Vagina (tissue), 2 donors: ENCODE measurements around the gene MTHFD1. TPM values are rescaled to one million over a fixed set of nuclear protein-coding genes. Genes with fewer than 3 reads are reported as not detected.

Experiments
- DNase-seq, 2 donors: peaks; one replicate each; pipeline ENCODE4 v3.0.0-alpha.2; 2017; ENCODE audit errors: extremely low spot score in 2 of 2
- H3K27ac ChIP-seq: fragments of 200-600 bp; sonication (generic); one replicate; pipeline ENCODE4 v1.5.1; 2019
- H3K27me3 ChIP-seq: fragments of 200-600 bp; sonication (generic); one replicate; pipeline ENCODE4 v1.5.1; 2019
- H3K36me3 ChIP-seq, 2 donors: fragments of 200-600 bp; sonication (generic); one replicate each; pipeline ENCODE4 v1.5.1; 2017 to 2019
- H3K4me1 ChIP-seq: fragments of 200-600 bp; sonication (generic); one replicate; pipeline ENCODE4 v1.5.1; 2019
- H3K4me3 ChIP-seq, 2 donors: fragments of 200-600 bp; sonication (generic); 1 replicate in 1 of 2; 2 replicates in 1 of 2; pipeline ENCODE4 v1.5.1; 2016 to 2019
- H3K9me3 ChIP-seq: fragments of 200-600 bp; sonication (generic); one replicate; pipeline ENCODE4 v1.5.1; 2019
- CTCF ChIP-seq, 3 experiments: fragments of 450-650 bp in 2 of 3; fragments of 200-600 bp in 1 of 3; sonication (generic) in 1 of 3; IDR thresholded peaks; one replicate each; pipeline ENCODE4 v1.5.1; 2017 to 2019; ENCODE audit warnings: antibody characterized with exemption in 3 of 3, mild to moderate bottlenecking in 2 of 3, moderate library complexity in 2 of 3
- POLR2A ChIP-seq, 2 donors: fragments of 450-650 bp; IDR thresholded peaks; one replicate each; pipeline ENCODE4 v1.6.1; 2017; ENCODE audit warnings: antibody characterized with exemption in 2 of 2, mild to moderate bottlenecking in 2 of 2, moderate library complexity in 2 of 2
- POLR2AphosphoS5 ChIP-seq, 2 donors: sonication (generic); formaldehyde crosslinking; IDR thresholded peaks; one replicate each; pipeline ENCODE4 v1.9.0; 2017; ENCODE audit warnings: antibody characterized with exemption in 2 of 2, mild to moderate bottlenecking in 2 of 2, low read depth in 1 of 2; ENCODE audit not compliant: insufficient read depth in 1 of 2
- intact Hi-C: fragments of 100-400 bp; cut with DNase I; formaldehyde crosslinking; loops from one replicate; pipeline ENCODE4 v1.15.1; 2023
- total RNA-seq: library from RNA; depleted of rRNA; stranded (reverse); fragments of >200 nt; gene quantifications from one replicate; pipeline ENCODE4 v1.2.3, GENCODE V29; 2016

Gene MTHFD1
- total RNA-seq, 1 donor from 2014 or later = 40.3 TPM

GRCh38 chr14:64438181-64438841 is 50.2 kb downstream of the MTHFD1 start:
- no peak overlapping the region for H3K27ac ChIP-seq
- intact Hi-C loops = no loop called here

GRCh38 chr14:64439141-64439540 is 51.0 kb downstream of the MTHFD1 start:
- Histone ChIP-seq H3K9me3 (no peaks in the 10 kb centered on the region), H3K4me1 (no peaks in the 10 kb centered on the region), H3K36me3 (peaks cover 0 to 31% of the 10 kb centered on the region in 2 donors), H3K4me3 (no peak overlapping the region), H3K27ac (no peak overlapping the region), H3K27me3 (no peaks in the 10 kb centered on the region)
- TF ChIP-seq POLR2A (IDR thresholded peaks at IDR 0.05) = no peak
- TF ChIP-seq CTCF (IDR thresholded peaks at IDR 0.05) = no peak
- no peak for TF ChIP-seq POLR2AphosphoS5 (IDR thresholded peaks at IDR 0.05; ENCODE audit: insufficient read depth in 1 of 2, low read depth in 1 of 2)
- no peak for DNase-seq
- intact Hi-C loops = no loop called here

More at GRCh38 chr14:64438181-64438841, 50.2 kb downstream of the MTHFD1 start:
- Histone ChIP-seq H3K4me1 (no peaks in the 10 kb centered on the region), H3K9me3 (no peaks in the 10 kb centered on the region), H3K36me3 (peaks cover 0 to 37% of the 10 kb centered on the region in 2 donors), H3K4me3 (no peak overlapping the region), H3K27me3 (no peaks in the 10 kb centered on the region)
- DNase-seq = no peak
- TF ChIP-seq CTCF (IDR thresholded peaks at IDR 0.05) = no peak
- TF ChIP-seq POLR2AphosphoS5 (IDR thresholded peaks at IDR 0.05; ENCODE audit: insufficient read depth in 1 of 2, low read depth in 1 of 2) = no peak

- no peak overlapping the region for H3K27ac ChIP-seq
- H3K9me3 ChIP-seq = no peaks in the 10 kb centered on the region
- no peaks in the 10 kb centered on the region for H3K4me1 ChIP-seq
- no peaks in the 10 kb centered on the region for H3K27me3 ChIP-seq
- intact Hi-C loops = no loop called here
- no peak overlapping the region for H3K4me3 ChIP-seq
- no peak for DNase-seq
- peaks cover 0 to 31% of the 10 kb centered on the region in 2 donors for H3K36me3 ChIP-seq
- no peak for TF ChIP-seq POLR2AphosphoS5 (IDR thresholded peaks at IDR 0.05; ENCODE audit: insufficient read depth in 1 of 2, low read depth in 1 of 2)
Measured at GRCh38 chr14:64440494-64440893, 52.3 kb downstream of the MTHFD1 start.

- no peak for DNase-seq
- TF ChIP-seq POLR2AphosphoS5 (IDR thresholded peaks at IDR 0.05; ENCODE audit: insufficient read depth in 1 of 2, low read depth in 1 of 2) = no peak
- no peak for TF ChIP-seq POLR2A (IDR thresholded peaks at IDR 0.05)
- no peak for TF ChIP-seq CTCF (IDR thresholded peaks at IDR 0.05)
- intact Hi-C loops = no loop called here
- Histone ChIP-seq H3K4me3 (no peak overlapping the region), H3K9me3 (no peaks in the 10 kb centered on the region), H3K4me1 (no peaks in the 10 kb centered on the region), H3K27ac (no peak overlapping the region), H3K36me3 (peaks cover 0 to 18% of the 10 kb centered on the region in 2 donors), H3K27me3 (no peaks in the 10 kb centered on the region)
Measured at GRCh38 chr14:64442300-64442988, 54.3 kb downstream of the MTHFD1 start.

- no peaks in the 10 kb centered on the region for H3K9me3 ChIP-seq
Measured at GRCh38 chr14:64444140-64444539, 56.0 kb downstream of the MTHFD1 start.

More at GRCh38 chr14:64444140-64444539, 56.0 kb downstream of the MTHFD1 start:
- Histone ChIP-seq H3K27me3 (no peaks in the 10 kb centered on the region), H3K4me1 (no peaks in the 10 kb centered on the region), H3K27ac (no peak overlapping the region), H3K36me3 (peaks cover 0 to 9% of the 10 kb centered on the region in 2 donors), H3K4me3 (no peak overlapping the region)
- intact Hi-C loops = no loop called here
- no peak for DNase-seq
- no peak for TF ChIP-seq CTCF (IDR thresholded peaks at IDR 0.05)
- no peak for TF ChIP-seq POLR2A (IDR thresholded peaks at IDR 0.05)
- TF ChIP-seq POLR2AphosphoS5 (IDR thresholded peaks at IDR 0.05; ENCODE audit: insufficient read depth in 1 of 2, low read depth in 1 of 2) = no peak
